ENCODE data around the gene SOAT2.
"Not testable (repeated sequence)": the region's sequence is repeated elsewhere in the genome, so short reads cannot be mapped to it uniquely, and the experiment has no call there.

Gene SOAT2

GRCh38 chr12:53143355-53143754 is 40.1 kb downstream of the SOAT2 start:
- DNase-seq (ENCODE audit: low spot score) = no peak

- no peak for DNase-seq (ENCODE audit: low spot score)
These were observed 42.3 kb downstream of the SOAT2 start for GRCh38 chr12:53145383-53146260.

DNA sequence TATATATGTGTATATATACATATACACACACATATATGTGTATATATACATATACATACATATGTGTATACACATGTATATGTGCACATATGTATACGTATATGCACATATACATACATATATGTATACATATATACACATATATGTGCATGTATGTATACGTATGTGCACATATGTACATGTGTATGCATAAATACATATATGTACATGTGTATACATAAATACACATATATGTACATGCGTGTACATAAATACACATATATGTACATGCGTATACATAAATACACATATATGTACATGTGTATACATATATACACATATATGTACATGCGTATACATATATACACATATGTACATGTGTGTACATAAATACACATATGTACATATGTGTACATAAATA is 43.9 kb downstream of the SOAT2 start:
- no peak for DNase-seq (ENCODE audit: low spot score)

GRCh38 chr12:53147653-53148052 is 44.4 kb downstream of the SOAT2 start:
- DNase-seq (ENCODE audit: low spot score) = no peak

GRCh38 chr12:53151039-53151438 is 47.8 kb downstream of the SOAT2 start:
- no peak for DNase-seq (ENCODE audit: low spot score)

DNA sequence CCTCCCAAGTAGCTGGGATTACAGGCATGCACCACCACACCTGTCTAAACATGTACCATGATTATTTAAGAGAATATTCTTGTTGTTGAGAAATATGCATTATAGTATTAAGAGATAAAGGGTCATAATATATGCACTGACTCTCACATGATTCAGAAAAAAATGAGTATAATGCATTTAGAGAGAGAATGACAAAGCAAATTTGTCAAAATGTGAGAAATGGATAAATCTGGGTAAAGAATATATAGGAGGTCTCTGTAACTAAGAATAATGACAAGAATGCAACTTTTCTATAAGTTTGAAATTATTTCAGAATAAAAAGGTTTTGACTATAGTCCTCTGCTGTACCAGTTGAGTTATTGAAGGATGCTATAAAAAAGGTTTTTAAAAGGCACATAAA is 49.1 kb downstream of the SOAT2 start:
- no peak for DNase-seq (ENCODE audit: low spot score)

- DNase-seq (ENCODE audit: low spot score) = peak; percentile 91
These were observed 56.0 kb downstream of the SOAT2 start for GRCh38 chr12:53159195-53159839.

- no peak for DNase-seq (ENCODE audit: low spot score)
These were observed 56.7 kb downstream of the SOAT2 start for GRCh38 chr12:53160000-53160399.

GRCh38 chr12:53160673-53161072 is 57.4 kb downstream of the SOAT2 start:
- DNase-seq (ENCODE audit: low spot score) = no peak

DNA sequence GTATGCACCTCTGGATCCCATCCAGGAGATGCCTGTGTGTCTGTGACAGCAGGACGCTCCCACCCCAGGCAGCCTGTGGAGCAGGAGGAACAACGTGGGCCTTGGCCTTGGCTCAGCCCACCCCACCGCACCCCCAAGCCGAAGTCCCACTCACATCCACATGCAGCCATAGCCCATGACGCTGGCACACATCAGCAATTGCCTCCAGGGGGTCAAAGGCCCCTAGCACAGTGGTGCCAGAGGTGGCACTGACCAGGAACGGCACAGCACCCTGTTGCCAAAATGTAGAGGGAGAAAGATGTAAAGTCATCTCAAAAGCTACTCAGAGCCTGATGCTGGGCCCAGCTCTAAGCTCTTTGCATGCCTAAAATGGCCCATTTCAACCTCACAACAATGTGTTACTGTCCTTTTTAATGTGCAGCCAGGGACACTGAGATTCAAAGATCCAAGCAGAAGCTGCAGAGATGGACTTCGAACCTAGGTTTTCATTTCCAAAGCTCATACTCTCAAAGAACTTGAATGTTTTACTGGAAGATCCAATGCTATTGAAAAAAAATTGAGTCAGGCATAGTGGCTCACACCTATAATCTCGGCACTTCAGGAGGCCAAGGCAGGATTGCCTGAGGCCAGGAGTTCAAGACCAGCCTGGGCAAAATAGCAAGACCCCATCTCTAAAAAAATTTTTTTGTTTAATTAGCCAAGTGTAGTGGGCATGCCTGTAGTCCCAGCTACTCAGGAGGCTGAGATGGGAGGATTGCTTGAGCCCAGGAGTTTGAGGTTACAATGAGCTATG is 58.0 kb downstream of the SOAT2 start:
- no peak for DNase-seq (ENCODE audit: low spot score)

DNA sequence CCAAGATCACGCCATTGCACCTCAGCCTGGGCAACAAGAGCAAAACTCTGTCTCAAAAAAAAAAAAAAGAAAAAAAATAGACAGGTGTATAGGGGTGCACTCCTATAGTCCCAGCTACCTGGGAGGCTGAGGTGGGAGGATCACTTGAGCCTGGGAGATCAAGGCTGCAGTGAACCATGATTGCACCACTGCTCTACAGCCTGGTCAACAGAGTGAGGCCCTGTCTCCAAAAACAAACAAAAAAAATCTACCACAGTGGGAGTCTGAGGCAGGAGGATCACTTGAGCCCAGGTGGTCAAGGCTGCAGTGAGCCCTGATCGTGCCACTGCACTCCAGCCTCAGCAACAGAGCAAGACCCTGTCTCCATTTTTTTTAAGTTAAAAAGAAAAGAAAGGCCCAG is 59.7 kb downstream of the SOAT2 start:
- not testable (repeated sequence) for DNase-seq (ENCODE audit: low spot score)

DNA sequence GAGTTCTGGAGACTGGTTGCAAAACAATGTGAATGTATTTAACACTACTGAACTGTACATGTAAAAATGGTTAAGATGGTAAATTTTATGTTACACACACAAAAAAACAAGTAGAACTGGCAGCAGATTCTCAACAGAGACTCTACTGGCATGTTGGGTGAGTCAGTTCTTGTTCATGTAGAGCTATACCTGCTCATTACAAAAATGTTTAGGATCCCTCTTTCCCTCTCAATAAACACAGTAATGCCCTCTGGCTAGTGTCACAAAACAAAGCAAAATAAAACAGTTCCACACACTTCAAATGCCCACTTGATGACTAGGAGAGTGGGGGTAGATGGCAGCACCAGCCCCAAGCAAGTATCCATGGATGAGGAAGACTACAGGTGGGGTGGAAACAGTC is 63.6 kb downstream of the SOAT2 start:
- DNase-seq (ENCODE audit: low spot score) = no peak

GRCh38 chr12:53169644-53170043 is 66.4 kb downstream of the SOAT2 start:
- no peak for DNase-seq (ENCODE audit: low spot score)

DNA sequence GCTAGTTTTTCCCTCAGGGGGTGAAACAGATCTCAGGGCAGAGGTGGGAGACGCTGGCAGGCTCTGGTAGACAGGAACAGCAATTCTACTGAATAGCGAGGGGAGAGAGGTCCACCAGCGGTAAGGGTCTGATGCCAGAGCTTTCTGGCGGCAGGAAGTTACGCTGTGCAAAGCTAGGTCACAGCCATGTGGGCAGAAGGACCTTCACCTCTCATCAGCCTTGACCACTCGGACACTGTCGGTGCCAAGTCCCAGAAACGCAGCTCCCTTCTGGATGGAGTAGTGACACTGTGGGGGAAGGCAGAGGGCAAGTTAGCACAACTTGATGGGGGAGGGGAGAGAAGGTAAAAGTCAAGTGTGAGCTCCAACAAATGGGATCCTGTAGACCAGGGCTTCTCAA is 66.9 kb downstream of the SOAT2 start:
- no peak for DNase-seq (ENCODE audit: low spot score)

- no peak for DNase-seq (ENCODE audit: low spot score)
These were observed 67.8 kb downstream of the SOAT2 start for GRCh38 chr12:53170876-53171724.

- no peak for DNase-seq (ENCODE audit: low spot score)
These were observed 68.5 kb downstream of the SOAT2 start for GRCh38 chr12:53171725-53172329.

- DNase-seq (ENCODE audit: low spot score) = no peak
These were observed 69.1 kb downstream of the SOAT2 start for GRCh38 chr12:53172352-53172751.

- peak; percentile 64 for DNase-seq (ENCODE audit: low spot score)
These were observed 69.9 kb downstream of the SOAT2 start for GRCh38 chr12:53173085-53173715.
